Skeletal muscle tissue (tissue), 4 donors: Measurements from ENCODE around the gene HIVEP2. TPM values are rescaled to one million over a fixed set of nuclear protein-coding genes. Genes with fewer than 3 reads are reported as not detected.
A peak's percentile ranks its signal among the peaks of the same experiment; 100 is the strongest.

ENCODE experiments used
- H3K27ac ChIP-seq: one replicate; pipeline ENCODE4 v1.7.0; 2013; ENCODE audit warnings: mild to moderate bottlenecking, low read depth, low read length, inconsistent platforms
- H3K27me3 ChIP-seq, 3 donors: one replicate each; pipeline ENCODE4 v1.7.0; 2013; ENCODE audit warnings: low read length in 3 of 3; ENCODE audit not compliant: control insufficient read depth in 3 of 3, insufficient read depth in 3 of 3
- H3K36me3 ChIP-seq, 3 donors: one replicate each; pipeline ENCODE4 v1.7.0; 2013; ENCODE audit warnings: low read length in 3 of 3; ENCODE audit not compliant: control insufficient read depth in 3 of 3, insufficient read depth in 3 of 3
- H3K4me1 ChIP-seq, 3 donors: one replicate each; pipeline ENCODE4 v1.7.0; 2013; ENCODE audit warnings: low read length in 3 of 3, mild to moderate bottlenecking in 3 of 3; ENCODE audit not compliant: control insufficient read depth in 3 of 3, insufficient read depth in 3 of 3
- H3K4me3 ChIP-seq, 3 donors: one replicate each; pipeline ENCODE4 v1.7.0; 2013; ENCODE audit warnings: low read length in 3 of 3
- H3K9ac ChIP-seq, 3 donors: one replicate each; pipeline ENCODE4 v1.7.0; 2013; ENCODE audit warnings: low read length in 3 of 3, mild to moderate bottlenecking in 3 of 3, moderate library complexity in 2 of 3, low read depth in 1 of 3
- H3K9me3 ChIP-seq, 3 donors: one replicate each; pipeline ENCODE4 v1.7.0; 2013; ENCODE audit warnings: low read length in 3 of 3; ENCODE audit not compliant: control insufficient read depth in 3 of 3
- total RNA-seq: library from RNA; depleted of rRNA; stranded (reverse); fragments of >200 nt; gene quantifications from one replicate; pipeline ENCODE4 v1.2.3, GENCODE V29; 2014
- donor health status: Osteomylitis.

Gene HIVEP2
- total RNA-seq, 1 donor from 2014 or later, result 17.7 TPM

GRCh38 chr6:142841915-142842314 lies 103.1 kb downstream of the HIVEP2 start:
- Histone ChIP-seq H3K9me3 (no peaks in the 10 kb centered on the region), H3K27me3 (no peaks in the 10 kb centered on the region), H3K27ac (peak overlapping the region; percentile 26), H3K9ac (no peak overlapping the region), H3K4me1 (peaks cover 33 to 52% (median 43%) of the 10 kb centered on the region in 3 donors), H3K36me3 (no peaks in the 10 kb centered on the region), H3K4me3 (no peak overlapping the region)

GRCh38 chr6:142839686-142840040 lies 105.3 kb downstream of the HIVEP2 start:
- Histone ChIP-seq H3K27ac (no peak overlapping the region), H3K27me3 (no peaks in the 10 kb centered on the region), H3K4me3 (no peak overlapping the region), H3K9ac (no peak overlapping the region), H3K36me3 (no peaks in the 10 kb centered on the region), H3K9me3 (no peaks in the 10 kb centered on the region), H3K4me1 (peaks cover 13 to 40% (median 24%) of the 10 kb centered on the region in 3 donors)

- Histone ChIP-seq H3K4me3 (no peak overlapping the region), H3K4me1 (peaks cover 8 to 34% (median 19%) of the 10 kb centered on the region in 3 donors), H3K9ac (no peak overlapping the region), H3K27me3 (no peaks in the 10 kb centered on the region), H3K9me3 (no peaks in the 10 kb centered on the region), H3K36me3 (no peaks in the 10 kb centered on the region), H3K27ac (no peak overlapping the region)
Measured at GRCh38 chr6:142838821-142839685, 105.9 kb downstream of the HIVEP2 start.

GRCh38 chr6:142835787-142836535 lies 109.0 kb downstream of the HIVEP2 start:
- Histone ChIP-seq H3K36me3 (no peaks in the 10 kb centered on the region), H3K27me3 (no peaks in the 10 kb centered on the region), H3K9ac (no peak overlapping the region), H3K9me3 (no peaks in the 10 kb centered on the region), H3K27ac (no peak overlapping the region), H3K4me1 (peaks cover 4 to 29% (median 6%) of the 10 kb centered on the region in 3 donors), H3K4me3 (no peak overlapping the region)

GRCh38 chr6:142834853-142835252 lies 110.1 kb downstream of the HIVEP2 start:
- Histone ChIP-seq H3K4me3 (no peak overlapping the region), H3K9me3 (no peaks in the 10 kb centered on the region), H3K4me1 (peaks cover 7 to 31% (median 9%) of the 10 kb centered on the region in 3 donors), H3K36me3 (no peaks in the 10 kb centered on the region), H3K27me3 (no peaks in the 10 kb centered on the region), H3K27ac (no peak overlapping the region), H3K9ac (no peak overlapping the region)

GRCh38 chr6:142833798-142834197 lies 111.2 kb downstream of the HIVEP2 start:
- Histone ChIP-seq H3K4me3 (no peak overlapping the region), H3K9me3 (no peaks in the 10 kb centered on the region), H3K27me3 (no peaks in the 10 kb centered on the region), H3K4me1 (peaks cover 6 to 21% (median 11%) of the 10 kb centered on the region in 3 donors), H3K27ac (no peak overlapping the region), H3K9ac (no peak overlapping the region), H3K36me3 (no peaks in the 10 kb centered on the region)

GRCh38 chr6:142833054-142833453 lies 111.9 kb downstream of the HIVEP2 start:
- Histone ChIP-seq H3K9me3 (no peaks in the 10 kb centered on the region), H3K27ac (no peak overlapping the region), H3K9ac (no peak overlapping the region), H3K4me3 (no peak overlapping the region), H3K27me3 (no peaks in the 10 kb centered on the region), H3K36me3 (no peaks in the 10 kb centered on the region), H3K4me1 (peaks cover 6 to 21% (median 11%) of the 10 kb centered on the region in 3 donors)

DNA sequence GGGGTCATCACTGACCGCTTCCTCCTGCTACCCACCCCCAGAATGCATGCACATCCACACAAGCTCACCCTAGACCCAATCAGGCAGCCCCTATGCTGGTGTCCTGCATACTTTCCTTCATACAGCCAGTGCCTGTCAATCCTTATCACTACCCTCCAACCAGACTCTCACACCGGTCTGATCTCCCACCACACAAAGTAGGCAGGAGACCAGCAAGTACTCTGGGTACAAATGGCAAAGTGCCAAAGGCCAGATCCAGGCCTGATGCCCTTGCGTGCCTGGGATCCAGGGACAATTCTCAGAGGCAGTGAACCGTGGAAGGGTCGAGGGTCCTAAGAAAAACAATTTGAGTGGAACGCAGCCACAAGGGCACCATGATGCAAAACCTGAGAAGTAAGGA lies 114.2 kb downstream of the HIVEP2 start:
- Histone ChIP-seq H3K27ac (no peak overlapping the region), H3K27me3 (no peaks in the 10 kb centered on the region), H3K4me3 (no peak overlapping the region), H3K36me3 (no peaks in the 10 kb centered on the region), H3K9ac (no peak overlapping the region), H3K9me3 (no peaks in the 10 kb centered on the region), H3K4me1 (peaks cover 8 to 26% (median 17%) of the 10 kb centered on the region in 3 donors)

DNA sequence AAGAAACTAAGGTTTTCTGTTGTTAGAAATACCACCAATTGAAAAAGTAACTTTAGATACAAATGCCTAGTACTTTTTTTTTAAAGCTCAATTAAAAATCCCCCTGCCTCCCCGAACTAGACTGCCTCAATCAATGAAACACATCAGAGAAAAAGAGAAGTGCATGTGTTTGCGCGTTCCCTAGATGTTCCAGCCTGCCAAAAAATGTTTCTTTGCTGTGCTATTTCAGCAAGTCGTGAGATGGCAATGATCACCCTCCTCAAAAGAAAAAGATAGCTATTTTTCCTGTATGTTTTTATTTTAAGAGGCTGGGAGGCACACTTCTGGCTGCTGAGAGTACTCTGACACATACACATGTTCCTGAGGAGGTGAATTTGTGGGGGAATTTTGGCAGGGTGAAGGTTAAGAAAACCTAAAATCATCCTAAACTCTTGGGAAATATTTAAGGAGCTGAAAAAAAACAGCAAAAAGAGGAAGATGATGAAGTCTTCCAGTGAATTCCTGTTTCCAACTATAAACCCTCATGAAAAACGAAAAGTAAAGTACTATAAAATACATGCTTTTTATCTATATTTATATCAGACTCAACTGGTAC lies 114.8 kb downstream of the HIVEP2 start:
- Histone ChIP-seq H3K4me1 (peaks cover 8 to 22% (median 17%) of the 10 kb centered on the region in 3 donors), H3K4me3 (no peak overlapping the region), H3K9ac (no peak overlapping the region), H3K9me3 (no peaks in the 10 kb centered on the region), H3K27ac (no peak overlapping the region), H3K36me3 (no peaks in the 10 kb centered on the region), H3K27me3 (no peaks in the 10 kb centered on the region)

GRCh38 chr6:142829556-142829955 lies 115.4 kb downstream of the HIVEP2 start:
- Histone ChIP-seq H3K9me3 (no peaks in the 10 kb centered on the region), H3K4me3 (no peak overlapping the region), H3K4me1 (peaks cover 10 to 26% (median 19%) of the 10 kb centered on the region in 3 donors), H3K36me3 (no peaks in the 10 kb centered on the region), H3K9ac (no peak overlapping the region), H3K27ac (no peak overlapping the region), H3K27me3 (no peaks in the 10 kb centered on the region)
